Mesothelial cell of epicardium (in vitro differentiated cells): ENCODE measurements around the gene DACT2. TPM values are rescaled to one million over a fixed set of nuclear protein-coding genes. Genes with fewer than 3 reads are reported as not detected.

Source experiments
- DNase-seq, 2 experiments: peaks; one replicate each; pipeline ENCODE4 v3.0.0; 2021; ENCODE audit warnings: low spot score in 2 of 2; ENCODE audit not compliant: unreplicated experiment in 2 of 2
- H3K27ac Mint-ChIP-seq: 2 replicates; pipeline ENCODE4 v1.8.0; 2021; ENCODE audit warnings: mixed read lengths
- H3K27me3 Mint-ChIP-seq: 2 replicates; pipeline ENCODE4 v1.8.0; 2021; ENCODE audit warnings: low read depth, mixed read lengths
- H3K36me3 Mint-ChIP-seq: 2 replicates; pipeline ENCODE4 v1.8.0; 2021; ENCODE audit warnings: mixed read lengths
- H3K4me1 Mint-ChIP-seq: 2 replicates; pipeline ENCODE4 v1.8.0; 2021; ENCODE audit warnings: mixed read lengths
- H3K4me3 Mint-ChIP-seq: 2 replicates; pipeline ENCODE4 v1.8.0; 2021; ENCODE audit warnings: mild to moderate bottlenecking, moderate library complexity, mixed read lengths
- H3K9me3 Mint-ChIP-seq: 2 replicates; pipeline ENCODE4 v1.8.0; 2021; ENCODE audit warnings: mixed read lengths
- total RNA-seq: library from RNA; stranded (reverse); gene quantifications from 3 replicates; pipeline ENCODE4 v1.2.1, GENCODE V29; 2021
- TF ChIP-seq, protein P1 (sequence below): fragments of 200-600 bp; sonication (generic); IDR thresholded peaks from one replicate; pipeline ENCODE4 v1.5.0; 2021; ENCODE audit warnings: antibody characterized with exemption; ENCODE audit not compliant: unreplicated experiment

DACT2 gene
- total RNA-seq, 1 donor from 2014 or later, result 7.4 TPM

DNA sequence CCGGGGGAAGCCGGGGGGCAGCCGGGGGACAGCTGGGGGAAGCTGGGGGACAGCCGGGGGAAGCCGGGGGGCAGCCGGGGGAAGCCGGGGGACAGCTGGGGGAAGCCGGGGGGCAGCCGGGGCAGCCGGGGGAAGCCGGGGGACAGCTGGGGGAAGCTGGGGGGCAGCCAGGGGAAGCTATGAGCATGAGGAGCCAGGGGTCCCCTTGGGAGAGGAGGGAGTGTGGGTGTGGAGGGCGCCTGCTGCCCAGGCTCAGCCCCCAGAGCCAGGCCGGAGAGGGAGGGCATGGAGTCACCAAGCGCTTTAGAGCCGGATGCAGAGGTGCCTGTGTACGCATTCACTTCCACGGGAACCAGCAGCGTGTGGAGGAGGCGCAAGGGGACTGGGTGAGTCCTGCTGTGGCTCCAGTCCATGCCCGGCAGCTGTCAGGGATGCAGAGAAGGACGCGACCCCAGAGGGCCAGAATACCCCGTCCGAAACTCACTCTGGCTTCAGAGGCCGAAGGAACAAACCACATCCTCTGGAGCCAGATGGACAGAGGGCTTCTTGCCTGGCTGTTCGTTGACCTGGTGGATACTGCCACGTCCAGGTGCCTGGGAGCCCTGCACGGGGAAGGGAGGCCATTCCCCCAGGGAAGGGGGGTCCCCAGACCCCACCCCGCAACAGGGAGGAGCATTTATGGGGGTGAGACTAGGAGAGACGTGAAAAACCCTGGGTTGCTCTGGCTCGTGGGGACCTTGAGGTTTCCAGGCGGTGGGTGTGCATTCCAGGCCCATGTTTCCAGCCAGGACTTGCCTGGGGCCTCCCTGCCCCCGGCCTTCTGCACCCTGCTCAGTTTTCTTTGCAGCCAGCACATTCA, 26.5 kb upstream of the DACT2 start:
- Mint-ChIP-seq H3K4me1 (peaks cover 29% of the 10 kb centered on the region), H3K27ac (no peak overlapping the region), H3K36me3 (no peaks in the 10 kb centered on the region), H3K4me3 (no peak overlapping the region), H3K9me3 (peaks cover 7% of the 10 kb centered on the region), H3K27me3 (peaks cover 61% of the 10 kb centered on the region)
- TF ChIP-seq, protein P1, sequence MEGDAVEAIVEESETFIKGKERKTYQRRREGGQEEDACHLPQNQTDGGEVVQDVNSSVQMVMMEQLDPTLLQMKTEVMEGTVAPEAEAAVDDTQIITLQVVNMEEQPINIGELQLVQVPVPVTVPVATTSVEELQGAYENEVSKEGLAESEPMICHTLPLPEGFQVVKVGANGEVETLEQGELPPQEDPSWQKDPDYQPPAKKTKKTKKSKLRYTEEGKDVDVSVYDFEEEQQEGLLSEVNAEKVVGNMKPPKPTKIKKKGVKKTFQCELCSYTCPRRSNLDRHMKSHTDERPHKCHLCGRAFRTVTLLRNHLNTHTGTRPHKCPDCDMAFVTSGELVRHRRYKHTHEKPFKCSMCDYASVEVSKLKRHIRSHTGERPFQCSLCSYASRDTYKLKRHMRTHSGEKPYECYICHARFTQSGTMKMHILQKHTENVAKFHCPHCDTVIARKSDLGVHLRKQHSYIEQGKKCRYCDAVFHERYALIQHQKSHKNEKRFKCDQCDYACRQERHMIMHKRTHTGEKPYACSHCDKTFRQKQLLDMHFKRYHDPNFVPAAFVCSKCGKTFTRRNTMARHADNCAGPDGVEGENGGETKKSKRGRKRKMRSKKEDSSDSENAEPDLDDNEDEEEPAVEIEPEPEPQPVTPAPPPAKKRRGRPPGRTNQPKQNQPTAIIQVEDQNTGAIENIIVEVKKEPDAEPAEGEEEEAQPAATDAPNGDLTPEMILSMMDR, result no peak
- no peak for DNase-seq

GRCh38 chr6:168345266-168345665, 25.7 kb upstream of the DACT2 start:
- Mint-ChIP-seq H3K36me3 (no peaks in the 10 kb centered on the region), H3K27me3 (peaks cover 60% of the 10 kb centered on the region), H3K27ac (no peak overlapping the region), H3K9me3 (no peaks in the 10 kb centered on the region), H3K4me1 (peaks cover 29% of the 10 kb centered on the region), H3K4me3 (no peak overlapping the region)
- DNase-seq, result no peak
- TF ChIP-seq, protein P1, result no peak

DNA sequence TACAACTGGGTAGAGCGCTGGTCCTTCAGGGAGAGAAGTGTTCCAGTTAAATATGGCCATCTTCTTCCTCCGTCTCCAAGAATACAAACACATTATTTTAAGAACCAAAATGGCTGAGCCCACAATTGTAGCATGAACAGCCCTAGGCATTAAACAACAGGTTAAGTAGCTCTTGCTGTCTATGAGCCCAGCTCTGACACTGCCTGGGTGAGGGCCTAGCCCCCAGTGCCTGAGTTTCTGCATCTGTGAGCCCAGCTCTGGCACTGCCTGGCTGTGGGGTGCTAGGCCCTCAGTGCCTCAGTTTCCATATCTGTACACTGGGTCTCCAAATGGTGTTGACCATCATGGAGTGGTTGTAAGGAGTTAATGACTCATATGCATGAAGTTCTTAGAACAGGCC, 24.8 kb upstream of the DACT2 start:
- peaks cover 66% of the 10 kb centered on the region for H3K27me3 Mint-ChIP-seq
- peaks cover 29% of the 10 kb centered on the region for H3K4me1 Mint-ChIP-seq
- no peak overlapping the region for H3K27ac Mint-ChIP-seq
- H3K36me3 Mint-ChIP-seq, result no peaks in the 10 kb centered on the region
- no peak overlapping the region for H3K4me3 Mint-ChIP-seq
- no peaks in the 10 kb centered on the region for H3K9me3 Mint-ChIP-seq
- DNase-seq, result no peak
- TF ChIP-seq, protein P1, result no peak

GRCh38 chr6:168343239-168344150, 23.9 kb upstream of the DACT2 start:
- H3K9me3 Mint-ChIP-seq, result no peaks in the 10 kb centered on the region
- no peak overlapping the region for H3K27ac Mint-ChIP-seq
- peaks cover 29% of the 10 kb centered on the region for H3K4me1 Mint-ChIP-seq
- DNase-seq, result no peak
- no peaks in the 10 kb centered on the region for H3K36me3 Mint-ChIP-seq
- TF ChIP-seq, protein P1, result no peak
- peaks cover 73% of the 10 kb centered on the region for H3K27me3 Mint-ChIP-seq
- H3K4me3 Mint-ChIP-seq, result no peak overlapping the region

DNA sequence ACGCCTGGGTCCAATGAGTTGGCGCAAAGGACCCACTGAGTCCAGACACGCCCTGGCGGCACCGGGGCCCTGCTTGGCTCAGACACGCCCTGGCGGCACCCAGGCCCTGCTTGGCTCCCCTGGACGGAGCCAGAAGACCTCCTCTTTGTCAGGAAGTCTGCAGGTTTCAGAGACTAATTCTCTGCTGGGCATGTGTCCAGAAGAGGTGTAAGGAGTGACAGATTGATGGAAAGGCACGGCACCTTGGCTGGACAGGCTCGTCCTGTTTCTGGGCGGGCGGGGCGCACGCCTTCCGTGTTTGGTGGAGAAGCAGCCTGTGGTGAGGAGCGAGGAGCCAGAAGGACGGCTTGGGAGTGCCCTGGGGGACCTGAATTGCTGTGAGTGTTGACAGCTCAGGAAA, 23.1 kb upstream of the DACT2 start:
- Mint-ChIP-seq H3K27me3 (peaks cover 73% of the 10 kb centered on the region), H3K9me3 (no peaks in the 10 kb centered on the region), H3K4me1 (peaks cover 29% of the 10 kb centered on the region), H3K27ac (no peak overlapping the region), H3K36me3 (no peaks in the 10 kb centered on the region), H3K4me3 (no peak overlapping the region)
- DNase-seq, result peak in 1 of 2 experiments; percentile 54
- TF ChIP-seq, protein P1, result no peak
